Activated CD4-positive, alpha-beta T cell treated with anti-CD3 and anti-CD28 coated beads, Interleukin-2, amount 50 U/mL, for 16 hours (primary cell): ENCODE data around the gene CELSR1.

Experiments used
- DNase-seq: peaks from one replicate; pipeline ENCODE4 v3.0.0-alpha.2; 2020

CELSR1 gene

GRCh38 chr22:46357711-46358520 is 179.5 kb downstream of the CELSR1 start:
- no peak for DNase-seq

- no peak for DNase-seq
These were observed 180.6 kb downstream of the CELSR1 start for GRCh38 chr22:46356496-46357480.

- DNase-seq, result no peak
These were observed 181.4 kb downstream of the CELSR1 start for GRCh38 chr22:46355996-46356471.

- peak; percentile 51 for DNase-seq
These were observed 181.9 kb downstream of the CELSR1 start for GRCh38 chr22:46355369-46355995.

- no peak for DNase-seq
These were observed 182.5 kb downstream of the CELSR1 start for GRCh38 chr22:46354993-46355305.

GRCh38 chr22:46354176-46354992 is 183.0 kb downstream of the CELSR1 start:
- no peak for DNase-seq

- DNase-seq, result no peak
These were observed 183.8 kb downstream of the CELSR1 start for GRCh38 chr22:46353483-46354105.

- no peak for DNase-seq
These were observed 184.6 kb downstream of the CELSR1 start for GRCh38 chr22:46352691-46353386.

GRCh38 chr22:46352276-46352675 is 185.1 kb downstream of the CELSR1 start:
- DNase-seq, result no peak

- DNase-seq, result no peak
These were observed 185.7 kb downstream of the CELSR1 start for GRCh38 chr22:46351767-46352166.

- DNase-seq, result no peak
These were observed 186.2 kb downstream of the CELSR1 start for GRCh38 chr22:46351131-46351735.

GRCh38 chr22:46350646-46351045 is 186.8 kb downstream of the CELSR1 start:
- no peak for DNase-seq

GRCh38 chr22:46350121-46350520 is 187.3 kb downstream of the CELSR1 start:
- DNase-seq, result no peak

GRCh38 chr22:46349681-46350080 is 187.7 kb downstream of the CELSR1 start:
- no peak for DNase-seq

- no peak for DNase-seq
These were observed 188.2 kb downstream of the CELSR1 start for GRCh38 chr22:46349238-46349637.

- no peak for DNase-seq
These were observed 189.2 kb downstream of the CELSR1 start for GRCh38 chr22:46348099-46348695.

- DNase-seq, result no peak
These were observed 189.8 kb downstream of the CELSR1 start for GRCh38 chr22:46347646-46348045.

- DNase-seq, result no peak
These were observed 190.6 kb downstream of the CELSR1 start for GRCh38 chr22:46346680-46347405.

GRCh38 chr22:46340676-46341075 is 196.7 kb downstream of the CELSR1 start:
- DNase-seq, result no peak

GRCh38 chr22:46339956-46340355 is 197.5 kb downstream of the CELSR1 start:
- DNase-seq, result no peak
